Mononuclear cell (primary cell): ENCODE measurements around the gene SLC2A2. TPM values are rescaled to one million over a fixed set of nuclear protein-coding genes. Genes with fewer than 3 reads are reported as not detected.

ENCODE experiments used
- H3K27me3 ChIP-seq: 2 replicates; pipeline ENCODE4 v1.6.0; 2011; ENCODE audit warnings: low read length, control low read depth; ENCODE audit not compliant: insufficient read depth
- H3K4me1 ChIP-seq: 2 replicates; pipeline ENCODE4 v1.5.1; 2011; ENCODE audit warnings: mild to moderate bottlenecking, low read length, control low read depth; ENCODE audit not compliant: insufficient read depth
- H3K4me3 ChIP-seq: 2 replicates; pipeline ENCODE4 v1.5.1; 2011; ENCODE audit warnings: mild to moderate bottlenecking, low read length, moderate library complexity
- H3K9me3 ChIP-seq: 2 replicates; pipeline ENCODE4 v1.5.1; 2011; ENCODE audit warnings: low read depth, mild to moderate bottlenecking, control low read depth, low read length
- total RNA-seq: library from RNA; depleted of rRNA; stranded (reverse); fragments of >200 nt; gene quantifications from one replicate; pipeline ENCODE4 v1.2.3, GENCODE V29; 2012

The SLC2A2 gene
- total RNA-seq, 1 donor: not detected

GRCh38 chr3:170947018-170947769, 79.3 kb downstream of the SLC2A2 start:
- Histone ChIP-seq H3K27me3 (no peaks in the 10 kb centered on the region), H3K4me3 (no peak overlapping the region), H3K4me1 (no peaks in the 10 kb centered on the region), H3K9me3 (no peaks in the 10 kb centered on the region)

Other genes starting within 250 kb of the SLC2A2 start
- 131 TPM for gene RPL22L1, start 156.5 kb downstream of the SLC2A2 start, total RNA-seq
- 3.4 TPM for gene EIF5A2, start 118.1 kb downstream of the SLC2A2 start, total RNA-seq